GM21619 (cell line): ENCODE data around the gene GMPR.

Experiments
- ATAC-seq: cut with Tn5 transposase; IDR thresholded peaks from one replicate; pipeline ENCODE4 v1.9.1; 2021; ENCODE audit not compliant: unreplicated experiment

The GMPR gene

DNA sequence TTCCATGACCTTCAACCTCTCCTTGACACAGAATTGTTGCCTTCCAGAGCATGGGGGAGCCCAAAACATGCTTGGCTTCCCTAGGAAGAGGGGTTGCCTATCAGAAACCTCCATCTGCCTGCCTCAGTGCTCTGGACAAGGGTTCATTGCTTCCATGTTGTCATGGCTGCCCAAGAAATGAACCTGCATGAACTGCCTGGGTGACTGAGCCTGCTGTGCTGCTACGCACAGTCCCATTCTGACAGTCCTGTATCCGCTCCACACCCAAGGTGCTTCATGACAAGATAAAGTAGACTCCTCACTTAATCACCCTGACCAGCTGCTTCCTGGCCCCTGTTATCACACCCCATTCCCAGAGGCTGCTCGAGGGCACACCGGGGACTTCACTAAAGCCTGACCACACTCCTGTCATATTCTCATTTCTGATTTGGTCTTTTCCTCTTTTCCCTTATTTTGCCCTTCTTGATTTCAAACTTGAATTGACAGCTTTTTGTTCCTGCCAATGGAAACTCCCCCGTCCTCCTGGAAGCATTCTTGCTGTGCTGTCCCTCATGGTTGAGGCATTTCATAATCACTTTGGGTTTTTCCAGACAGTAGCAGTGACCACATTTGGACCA is 31.9 kb downstream of the GMPR start:
- no peak for ATAC-seq

DNA sequence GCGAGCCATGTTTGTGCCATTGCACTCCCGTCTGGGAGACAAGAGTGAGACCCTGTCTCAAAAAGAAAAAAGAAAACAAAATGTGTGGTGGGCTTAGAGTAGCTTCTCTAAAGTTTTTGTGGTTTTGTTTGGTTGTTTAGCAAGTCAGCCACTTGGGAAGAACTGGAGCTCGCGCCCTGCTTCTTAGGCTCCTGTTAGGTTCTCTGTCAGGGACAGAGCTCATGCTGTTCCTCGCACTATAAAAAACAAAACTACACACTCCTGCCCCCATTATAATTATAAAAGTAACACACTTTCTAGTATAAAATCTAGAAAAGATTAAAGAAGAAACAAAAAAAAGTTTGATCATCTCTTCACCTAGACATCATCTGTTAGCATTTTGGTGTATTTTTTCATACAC is 33.0 kb downstream of the GMPR start:
- no peak for ATAC-seq

DNA sequence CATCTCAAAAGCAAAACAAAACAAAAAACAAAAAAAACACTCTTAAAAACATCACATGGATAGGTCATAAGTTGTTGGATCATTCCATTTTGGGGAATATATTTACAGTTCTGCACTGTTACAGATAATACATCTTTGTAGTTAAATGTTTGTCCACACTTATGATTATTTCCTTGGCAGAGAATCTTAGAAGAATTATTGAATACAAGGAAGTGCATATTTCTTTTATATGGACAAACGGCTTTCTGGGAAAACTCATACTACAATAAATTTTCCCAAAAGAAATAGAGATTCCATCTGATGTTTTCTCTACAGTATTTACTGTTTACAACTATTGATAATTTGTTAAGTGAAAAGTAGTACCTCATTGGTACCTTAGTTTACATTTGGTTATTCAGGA is 33.8 kb downstream of the GMPR start:
- ATAC-seq = no peak

DNA sequence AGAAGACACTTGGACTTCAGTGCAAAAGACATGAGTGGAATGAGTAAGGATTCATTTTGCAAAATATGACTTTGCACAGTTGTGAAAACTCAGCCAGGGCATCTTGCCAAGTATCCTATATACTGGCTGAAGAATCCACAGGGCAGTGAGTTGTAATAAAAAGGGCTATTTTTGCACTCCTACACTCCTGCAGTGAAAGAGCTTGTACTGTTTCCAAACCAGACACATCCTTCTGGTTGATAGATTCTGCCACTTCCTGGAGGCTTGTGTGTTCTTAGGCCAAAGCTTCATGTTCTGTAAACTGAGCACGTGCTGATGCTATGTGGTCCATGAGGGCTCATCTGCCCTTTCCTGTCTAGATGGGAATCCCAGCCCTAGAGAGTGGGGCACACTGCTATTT is 34.9 kb downstream of the GMPR start:
- ATAC-seq = no peak

DNA sequence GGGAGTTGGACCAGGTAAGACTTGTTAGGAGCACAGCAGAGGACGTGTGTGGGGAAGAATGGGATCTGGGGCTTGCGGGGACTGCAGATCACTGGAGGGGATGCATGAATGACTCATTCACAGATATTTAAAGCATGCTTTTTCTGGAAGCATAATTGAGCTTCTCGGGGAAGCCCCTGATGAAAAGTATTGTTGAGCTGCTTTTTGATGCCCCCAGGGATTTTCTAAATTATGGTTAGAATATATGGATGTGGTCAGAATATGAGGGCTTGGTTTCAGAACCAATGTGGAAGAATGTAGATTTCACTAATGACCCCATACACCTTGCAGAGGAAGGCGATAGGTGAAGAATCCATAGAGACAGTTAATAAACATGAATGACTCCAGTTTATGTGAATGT is 36.1 kb downstream of the GMPR start:
- no peak for ATAC-seq

DNA sequence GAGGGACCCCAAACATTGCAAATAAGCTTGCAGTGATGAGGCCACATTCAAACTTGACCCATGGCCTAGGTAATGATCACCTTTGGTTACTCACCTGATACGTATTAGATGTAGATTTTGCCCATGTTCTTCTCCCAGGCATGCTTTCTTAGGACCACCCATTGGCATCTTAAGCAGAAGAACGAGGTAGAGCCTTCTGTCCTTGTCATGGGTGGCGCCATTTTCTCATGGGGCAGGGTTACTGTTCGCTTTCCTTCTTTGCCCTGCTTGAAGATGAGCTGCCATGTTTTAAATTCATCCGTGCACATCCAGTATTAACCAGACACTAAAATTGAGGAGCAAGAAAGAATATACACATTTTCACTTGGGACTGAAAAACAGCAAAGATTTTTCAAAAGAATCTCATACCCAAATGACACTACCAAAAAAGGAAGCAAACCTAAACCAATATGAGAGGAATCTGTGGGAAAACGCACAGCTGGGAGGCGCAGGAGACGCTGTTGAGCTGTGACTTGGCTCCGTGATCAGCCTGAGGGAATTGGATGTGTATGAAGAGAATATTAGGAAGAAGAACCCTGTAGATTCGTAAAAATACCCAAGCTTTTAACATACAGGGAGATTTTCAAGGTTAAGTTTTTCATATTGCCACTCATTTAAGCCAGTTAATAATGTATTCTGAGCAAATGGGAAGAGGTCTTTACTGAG is 36.6 kb downstream of the GMPR start:
- no peak for ATAC-seq

DNA sequence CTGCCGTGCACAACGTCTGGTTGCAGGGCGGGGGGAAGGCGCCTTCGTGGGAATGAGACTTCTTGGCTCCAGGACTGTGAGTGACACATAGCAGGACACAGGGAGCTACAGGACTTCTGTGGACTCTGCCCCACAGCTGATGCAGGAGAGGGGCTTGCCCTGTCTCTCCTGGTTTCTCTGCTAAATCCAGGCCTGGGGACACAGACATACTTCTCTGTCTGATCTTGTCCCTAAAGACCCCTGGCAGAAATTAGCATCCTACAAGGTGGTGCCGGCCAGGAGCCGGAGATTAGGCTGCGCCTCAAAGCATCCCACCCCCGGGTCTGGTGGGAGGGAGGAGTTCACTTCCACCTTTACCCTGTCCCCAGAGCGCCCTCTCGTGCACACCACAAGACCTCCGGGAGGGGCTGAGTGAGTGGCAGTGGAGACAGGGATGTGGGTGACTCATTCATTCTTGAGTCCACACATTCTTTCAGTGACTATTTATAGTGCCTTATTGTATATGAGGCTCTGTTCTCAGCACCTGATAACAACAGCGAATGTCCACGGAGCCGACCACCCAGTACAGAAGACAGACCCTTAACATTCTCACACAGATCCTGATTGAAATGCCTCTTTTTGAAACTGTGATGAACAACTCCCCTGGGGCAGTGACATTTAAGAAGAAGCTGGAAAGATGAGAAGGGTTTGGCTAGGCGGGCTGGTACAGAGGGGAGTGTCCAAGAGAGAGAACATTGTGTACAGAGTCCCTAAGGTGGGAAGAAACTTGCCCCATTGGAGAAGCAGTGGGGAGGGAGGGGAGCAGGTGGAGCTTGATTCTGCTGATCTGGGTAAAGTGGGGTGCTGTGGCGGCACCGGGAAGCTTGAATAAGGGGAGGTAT is 39.0 kb downstream of the GMPR start:
- ATAC-seq = peak; percentile 69

DNA sequence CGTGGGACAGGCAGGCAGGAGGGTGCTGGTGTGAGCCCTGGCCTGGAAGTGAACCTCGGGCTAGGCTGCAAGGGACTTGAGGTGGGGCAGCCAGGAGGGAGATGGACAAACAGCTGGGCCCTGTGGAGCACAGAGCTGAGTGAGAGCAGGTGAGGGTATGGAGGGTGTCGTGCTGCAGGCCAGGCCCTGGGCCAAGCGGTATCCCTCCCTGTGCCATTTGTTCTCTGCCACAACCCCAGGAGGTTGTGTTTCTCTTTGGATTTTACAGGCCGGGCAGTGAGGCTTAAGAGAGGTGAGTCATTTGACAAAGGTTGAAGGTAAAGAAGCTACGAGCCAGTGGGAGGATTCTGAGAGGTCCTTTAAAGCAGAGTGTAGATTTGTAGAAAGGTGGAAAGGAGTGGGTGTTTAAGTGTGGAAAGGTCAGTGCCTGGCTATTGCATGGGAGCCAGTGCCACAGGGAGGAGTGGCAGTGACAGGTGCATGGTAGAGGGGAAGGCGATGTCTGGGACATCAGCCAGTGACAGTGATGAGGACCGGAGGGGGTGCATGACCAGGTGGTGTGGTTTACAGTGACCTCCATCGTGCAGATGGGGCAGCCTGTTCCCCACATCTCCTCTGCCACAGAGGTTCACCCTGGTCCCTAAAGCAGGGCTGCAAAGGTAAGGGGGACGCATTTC is 39.8 kb downstream of the GMPR start:
- ATAC-seq = no peak

DNA sequence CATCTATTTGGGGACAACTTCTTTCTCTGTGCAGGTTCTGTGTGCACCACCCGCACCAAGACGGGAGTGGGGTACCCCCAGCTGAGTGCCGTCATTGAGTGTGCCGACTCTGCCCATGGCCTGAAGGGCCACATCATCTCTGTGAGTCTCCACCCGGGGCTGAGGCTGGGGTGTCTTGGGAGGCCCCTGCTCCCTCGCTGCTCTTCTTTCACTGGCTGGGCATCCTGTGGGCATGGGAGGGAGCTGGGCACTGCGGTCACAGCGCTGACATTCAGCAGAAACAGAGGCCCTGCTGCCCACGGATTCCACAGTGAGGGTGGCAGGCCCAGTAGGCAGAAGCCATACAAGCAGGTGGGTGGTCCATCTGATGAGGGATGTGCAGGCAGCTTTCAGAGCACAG is 40.4 kb downstream of the GMPR start:
- no peak for ATAC-seq

DNA sequence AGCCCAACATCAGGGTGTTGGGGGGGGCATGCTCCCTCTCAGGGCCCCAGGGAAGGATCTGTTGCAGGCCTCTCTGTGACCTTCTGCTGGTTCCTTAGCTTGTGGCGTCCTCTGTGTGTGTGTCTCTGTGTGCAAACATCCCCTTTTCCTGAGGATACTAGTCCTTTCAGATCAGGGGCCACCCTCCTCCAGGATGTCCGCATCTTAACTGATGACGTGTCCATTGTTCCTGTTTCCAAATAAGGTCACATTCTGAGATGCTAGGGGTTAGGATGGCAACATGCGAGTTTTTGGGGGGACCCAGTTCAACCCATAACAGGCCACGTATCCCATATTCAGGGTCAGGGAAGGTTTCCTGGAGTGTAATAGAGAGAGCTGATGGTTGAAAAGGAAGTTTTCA is 40.9 kb downstream of the GMPR start:
- ATAC-seq = no peak

DNA sequence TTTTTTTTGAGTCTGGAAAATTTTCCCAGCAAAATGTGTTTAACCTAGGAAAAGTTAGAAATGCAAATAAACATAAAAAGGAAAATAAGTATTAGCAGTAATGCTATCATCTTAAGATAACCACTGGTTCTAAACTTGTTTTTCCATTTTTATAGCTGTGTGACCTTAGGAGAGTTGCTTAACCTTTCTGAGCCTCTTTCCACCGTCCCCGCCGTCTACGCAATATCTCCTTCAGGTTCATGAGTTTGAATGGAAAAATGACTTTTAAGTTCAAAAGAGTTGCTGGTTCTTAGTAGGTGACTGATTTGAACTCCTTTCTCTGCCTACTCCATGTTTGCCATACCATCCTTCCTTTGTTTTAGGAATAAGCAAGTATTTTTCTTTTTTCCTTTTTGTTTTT is 44.0 kb downstream of the GMPR start:
- ATAC-seq = no peak

DNA sequence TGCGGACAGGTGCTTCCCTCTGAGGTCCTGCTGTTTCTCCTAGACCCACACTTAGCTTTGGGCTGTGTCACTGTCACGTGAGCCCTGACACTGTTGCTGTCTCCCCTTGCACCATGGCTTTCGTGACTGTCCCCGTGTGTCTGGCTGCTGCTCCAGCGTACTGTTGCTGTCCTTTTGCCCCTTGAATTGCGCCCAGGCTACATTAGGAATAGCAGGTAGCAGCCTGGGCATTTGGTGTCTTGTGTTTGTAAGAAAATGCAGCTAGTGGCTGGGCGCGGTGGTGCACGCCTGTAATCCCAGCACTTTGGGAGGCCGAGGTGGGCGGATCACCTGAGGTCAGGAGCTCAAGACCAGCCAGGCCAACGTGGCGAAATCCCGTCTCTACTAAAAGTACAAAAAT is 46.1 kb downstream of the GMPR start:
- no peak for ATAC-seq

DNA sequence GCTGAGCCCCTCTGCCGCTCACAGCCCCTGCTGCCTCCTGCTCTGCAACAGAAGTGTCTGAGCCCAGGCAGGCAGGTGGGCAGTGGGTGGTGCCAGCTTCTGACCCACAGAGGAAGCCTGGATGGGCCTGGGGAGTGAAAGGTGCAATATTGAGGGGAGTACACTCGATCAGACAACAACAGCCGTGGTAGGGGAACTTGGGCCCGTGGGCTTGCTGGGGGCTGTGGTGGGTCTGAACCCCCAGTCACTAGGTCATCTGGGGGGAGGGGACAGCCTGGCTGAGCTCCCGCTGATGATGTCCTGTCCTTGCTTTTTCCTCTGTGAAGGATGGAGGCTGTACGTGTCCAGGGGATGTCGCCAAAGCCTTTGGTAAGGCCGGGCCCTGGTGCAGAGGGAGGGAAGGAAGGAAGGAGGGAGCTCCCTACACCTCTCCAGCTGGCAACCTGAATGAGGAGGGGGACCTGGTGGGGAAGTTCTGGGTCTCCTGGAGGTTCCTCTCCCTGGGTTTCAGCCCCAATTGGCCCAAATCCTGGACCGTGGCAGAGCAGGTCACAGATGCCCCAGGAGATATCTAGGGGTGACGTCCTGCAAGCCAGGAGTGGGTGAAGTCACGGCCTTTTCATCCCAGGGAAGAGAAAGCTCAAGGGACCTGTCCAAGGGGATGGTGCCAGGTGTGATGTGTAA is 47.2 kb downstream of the GMPR start:
- no peak for ATAC-seq

DNA sequence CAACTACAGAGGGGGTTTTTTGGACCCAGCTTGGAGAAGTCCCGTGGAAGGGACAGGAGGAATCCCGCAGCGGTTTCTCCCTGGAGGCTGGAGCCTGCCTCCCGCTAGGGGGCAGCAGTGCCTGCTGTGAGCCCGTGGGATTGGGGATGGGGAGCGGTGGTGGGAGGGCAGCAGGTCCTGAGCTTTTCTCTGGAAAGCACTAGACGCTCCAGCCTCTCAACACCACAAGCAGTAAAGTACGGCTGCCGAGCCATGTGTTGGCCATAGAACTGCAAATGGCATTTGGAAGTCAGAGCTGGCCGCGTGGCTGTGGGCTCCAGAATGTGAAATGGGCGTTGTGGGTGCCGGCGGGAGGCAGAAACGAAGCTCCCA is 47.8 kb downstream of the GMPR start:
- ATAC-seq = no peak

DNA sequence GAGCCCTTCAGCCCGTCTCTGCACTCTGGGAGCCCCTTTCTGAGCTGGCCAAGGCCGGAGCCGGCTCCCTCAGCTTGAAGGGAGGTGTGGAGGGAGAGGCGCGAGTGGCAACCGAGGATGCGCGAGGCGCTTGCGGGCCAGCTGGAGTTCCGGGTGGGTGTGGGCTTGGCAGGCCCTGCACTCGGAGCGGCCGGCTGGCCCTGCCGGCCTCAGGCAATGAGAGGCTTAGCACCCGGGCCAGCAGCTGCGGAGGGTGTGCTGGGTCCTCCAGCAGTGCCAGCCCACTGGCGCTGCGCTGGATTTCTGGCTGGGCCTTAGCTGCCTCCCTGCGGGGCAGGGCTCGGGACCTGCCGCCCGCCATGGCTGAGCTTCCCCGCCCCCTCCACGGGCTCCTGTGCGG is 49.8 kb downstream of the GMPR start:
- ATAC-seq = no peak

DNA sequence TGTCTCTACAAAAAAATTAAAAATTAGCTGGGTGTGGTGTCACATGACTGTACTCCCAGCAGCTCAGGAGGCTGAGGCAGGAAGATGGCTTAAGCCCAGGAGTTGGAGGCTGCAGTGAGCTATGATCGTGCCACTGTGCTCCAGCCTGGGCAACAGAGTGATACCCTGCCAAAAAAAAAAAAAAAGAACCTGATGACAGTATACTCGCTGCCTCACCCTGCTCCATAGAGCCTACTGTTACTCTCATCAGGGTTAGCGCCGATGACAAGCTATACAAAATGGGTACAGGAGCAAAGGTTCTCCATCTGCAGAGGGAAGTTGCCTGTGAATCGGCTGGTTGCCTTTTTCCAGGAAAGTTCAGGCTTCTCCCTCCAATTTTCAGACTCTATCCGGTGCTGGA is 53.4 kb downstream of the GMPR start:
- ATAC-seq = no peak

DNA sequence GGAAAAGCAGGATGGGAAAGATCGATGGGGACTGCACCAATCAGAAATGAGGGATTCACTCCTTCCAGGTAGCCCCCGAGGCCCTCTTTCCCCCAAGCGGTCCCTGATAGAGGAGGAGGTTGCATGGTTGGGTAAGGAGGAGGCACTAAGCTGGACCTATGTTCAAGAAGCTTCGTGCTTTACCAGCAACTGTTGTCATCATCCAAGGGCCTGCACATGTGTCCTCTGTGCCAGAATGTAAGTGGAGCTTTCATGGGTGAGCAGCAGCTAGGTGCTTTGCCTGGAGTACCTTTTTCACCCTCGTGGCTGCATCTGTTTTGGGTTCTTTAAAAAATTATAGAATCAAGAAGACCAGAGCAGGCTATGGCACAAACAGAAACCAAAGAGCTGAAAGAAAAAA is 54.0 kb downstream of the GMPR start:
- no peak for ATAC-seq

DNA sequence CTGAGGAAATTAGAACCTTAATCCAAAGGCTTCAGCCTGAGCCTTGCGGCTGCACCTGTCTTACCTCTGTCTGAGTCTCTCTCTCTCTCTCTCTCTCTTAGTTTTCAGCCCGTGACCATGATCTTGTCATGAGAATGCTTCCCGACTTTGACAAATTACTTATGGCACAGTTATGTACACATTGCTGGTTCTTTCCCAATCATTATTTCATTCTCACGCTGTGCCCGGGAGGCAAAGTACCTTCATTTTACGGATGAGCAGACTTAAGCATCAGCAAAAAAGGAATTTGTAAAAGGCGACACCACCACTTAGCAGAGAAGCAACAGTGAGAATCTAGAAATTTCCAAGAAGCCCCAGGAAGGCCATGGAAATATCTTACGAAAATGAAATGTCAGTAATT is 54.6 kb downstream of the GMPR start:
- ATAC-seq = no peak

DNA sequence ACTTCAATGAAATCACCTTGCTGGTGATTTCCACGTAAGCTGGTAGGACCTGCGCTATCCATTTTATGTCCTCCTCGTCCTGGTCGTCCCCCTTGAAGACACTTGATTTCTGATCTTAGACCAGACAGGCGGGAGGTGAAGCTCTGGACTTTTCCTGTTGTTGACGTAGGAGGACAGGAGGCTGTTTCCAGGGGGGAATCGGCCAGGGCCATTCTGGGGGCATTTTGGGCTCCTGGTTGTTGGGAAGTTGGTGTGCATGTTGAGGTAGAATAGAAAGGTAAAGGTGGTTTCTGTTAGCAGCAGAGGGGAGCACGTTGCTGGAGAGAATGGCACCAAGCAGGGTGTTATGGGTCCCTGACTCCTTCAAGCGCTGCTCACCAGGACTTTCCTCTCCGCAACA is 56.0 kb downstream of the GMPR start:
- no peak for ATAC-seq

DNA sequence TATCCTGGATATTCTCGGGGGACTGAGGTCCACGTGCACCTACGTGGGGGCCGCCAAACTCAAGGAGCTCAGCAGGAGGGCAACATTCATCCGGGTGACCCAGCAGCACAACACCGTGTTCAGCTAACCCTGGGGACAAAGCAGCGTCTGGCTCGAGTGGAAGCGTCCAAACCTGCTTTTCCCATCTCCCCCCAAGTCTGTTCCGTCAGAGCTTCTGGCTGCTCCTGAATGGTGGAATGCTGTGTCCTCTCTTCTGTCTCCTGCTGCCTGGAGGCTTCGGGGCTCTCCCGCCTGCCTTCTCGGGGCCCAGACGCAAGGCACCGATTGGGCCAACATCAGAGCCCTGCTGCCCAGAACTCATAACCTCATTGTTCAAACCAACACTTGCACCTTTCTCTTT is 56.7 kb downstream of the GMPR start:
- ATAC-seq = no peak

DNA sequence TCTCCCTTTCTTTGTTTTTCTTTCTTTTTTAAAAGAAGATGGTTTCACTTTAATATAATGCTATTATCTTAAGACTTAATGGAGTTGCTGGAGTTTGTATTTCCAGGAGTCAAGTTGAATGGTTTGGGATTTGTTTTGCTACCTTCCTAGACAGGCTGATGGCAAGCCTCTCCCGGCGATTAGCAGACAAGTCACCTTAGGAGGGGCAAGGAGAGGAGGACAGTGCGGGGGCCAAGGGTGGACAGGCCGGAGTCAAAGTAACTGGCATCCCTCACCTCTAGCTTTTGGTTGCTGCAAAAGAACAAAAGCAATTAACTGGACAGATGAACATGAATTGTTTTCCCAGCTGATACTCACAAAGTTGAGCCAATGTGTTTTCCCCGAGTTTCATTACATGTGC is 57.1 kb downstream of the GMPR start:
- ATAC-seq = no peak
